ENCODE results near the gene TDRKH. TPM values are rescaled to one million over a fixed set of nuclear protein-coding genes. Genes with fewer than 3 reads are reported as not detected.
"Not testable (repeated sequence)": the region's sequence is repeated elsewhere in the genome, so short reads cannot be mapped to it uniquely, and the experiment has no call there.

The TDRKH gene
- total RNA-seq, 2 donors from 2014 or later, result 21.1 to 25.0 TPM

- intact Hi-C loops (cut with DNase I), result no loop called here
- TF ChIP-seq CTCF (IDR thresholded peaks at IDR 0.05) (no peak), POLR2A (IDR thresholded peaks at IDR 0.05) (no peak), POLR2AphosphoS5 (IDR thresholded peaks at IDR 0.05) (no peak)
- no peaks in the 10 kb centered on the region for H3K9me3 ChIP-seq
- no peak overlapping the region for H3K27ac ChIP-seq
- no peak for DNase-seq (ENCODE audit: low spot score)
- no peaks in the 10 kb centered on the region for H3K27me3 ChIP-seq (replicated peaks; ENCODE audit: insufficient read depth)
- H3K4me1 ChIP-seq (replicated peaks), result peaks cover 7% of the 10 kb centered on the region
- no peaks in the 10 kb centered on the region for H3K36me3 ChIP-seq
- H3K4me3 ChIP-seq, result no peak overlapping the region
These were observed 52.8 kb downstream of the TDRKH start for GRCh38 chr1:151737479-151737878.

- peaks cover 7% of the 10 kb centered on the region for H3K4me1 ChIP-seq (replicated peaks)
- H3K27ac ChIP-seq, result no peak overlapping the region
- 89% methylated on average over 2 of the region's 2 CpGs for WGBS
- H3K27me3 ChIP-seq (replicated peaks; ENCODE audit: insufficient read depth), result no peaks in the 10 kb centered on the region
- no peaks in the 10 kb centered on the region for H3K36me3 ChIP-seq
- DNase-seq (ENCODE audit: low spot score), result no peak
- TF ChIP-seq POLR2A (IDR thresholded peaks at IDR 0.05) (no peak), POLR2AphosphoS5 (IDR thresholded peaks at IDR 0.05) (no peak), CTCF (IDR thresholded peaks at IDR 0.05) (no peak)
- H3K9me3 ChIP-seq, result no peaks in the 10 kb centered on the region
- intact Hi-C loops (cut with DNase I), result no loop called here
- no peak overlapping the region for H3K4me3 ChIP-seq
These were observed 53.3 kb downstream of the TDRKH start for GRCh38 chr1:151737026-151737425.

- 92% methylated on average over 9 of the region's 9 CpGs for WGBS
These were observed 56.3 kb downstream of the TDRKH start for GRCh38 chr1:151733995-151734394.

GRCh38 chr1:151733126-151733525 is 57.2 kb downstream of the TDRKH start:
- no peaks in the 10 kb centered on the region for H3K9me3 ChIP-seq
- no peak overlapping the region for H3K4me3 ChIP-seq
- TF ChIP-seq POLR2AphosphoS5 (IDR thresholded peaks at IDR 0.05) (no peak), CTCF (IDR thresholded peaks at IDR 0.05) (no peak), POLR2A (IDR thresholded peaks at IDR 0.05) (no peak)
- no peaks in the 10 kb centered on the region for H3K36me3 ChIP-seq
- intact Hi-C loops (cut with DNase I), result loop anchor here (5.0 kb wide), 1 partner anchor 36 kb away; no protein-coding TSS in a partner anchor
- no peaks in the 10 kb centered on the region for H3K27me3 ChIP-seq (replicated peaks; ENCODE audit: insufficient read depth)
- no peaks in the 10 kb centered on the region for H3K4me1 ChIP-seq (replicated peaks)
- no peak for DNase-seq (ENCODE audit: low spot score)
- 64% methylated on average over 3 of the region's 3 CpGs for WGBS
- no peak overlapping the region for H3K27ac ChIP-seq

More at GRCh38 chr1:151733995-151734394, 56.3 kb downstream of the TDRKH start:
- not testable (repeated sequence) for H3K27me3 ChIP-seq (replicated peaks; ENCODE audit: insufficient read depth); DNase-seq (ENCODE audit: low spot score); H3K9me3 ChIP-seq; H3K27ac ChIP-seq; H3K4me1 ChIP-seq (replicated peaks); H3K4me3 ChIP-seq; H3K36me3 ChIP-seq
- intact Hi-C loops (cut with DNase I), result loop anchor here (2.0 to 5.0 kb wide), 3 partner anchors 37 to 199 kb away; no protein-coding TSS in a partner anchor

- Histone ChIP-seq H3K4me3 (no peak overlapping the region), H3K4me1 (replicated peaks) (no peaks in the 10 kb centered on the region), H3K36me3 (no peaks in the 10 kb centered on the region), H3K27me3 (replicated peaks; ENCODE audit: insufficient read depth) (no peaks in the 10 kb centered on the region), H3K9me3 (no peaks in the 10 kb centered on the region), H3K27ac (no peak overlapping the region)
- no peak for TF ChIP-seq POLR2A (IDR thresholded peaks at IDR 0.05)
- no peak for TF ChIP-seq CTCF (IDR thresholded peaks at IDR 0.05)
- no peak for TF ChIP-seq POLR2AphosphoS5 (IDR thresholded peaks at IDR 0.05)
- DNase-seq (ENCODE audit: low spot score), result no peak
- intact Hi-C loops (cut with DNase I), result loop anchor here (5.0 kb wide), 2 partner anchors 33 to 283 kb away; no protein-coding TSS in a partner anchor
- WGBS, result 79% methylated on average over 4 of the region's 4 CpGs
These were observed 60.4 kb downstream of the TDRKH start for GRCh38 chr1:151729966-151730291.
